ENCODE data around the gene KHDRBS1.

- TF ChIP-seq CTCF (IDR thresholded peaks at IDR 0.05; ENCODE audit: low read length) (no peak), EZH2 (optimal IDR thresholded peaks at IDR 0.05; ENCODE audit: low read depth, low read length) (no peak)
Measured at GRCh38 chr1:31985430-31985829, 28.2 kb upstream of the KHDRBS1 start.

Data from MM.1S (cell line).